SK-N-SH (cell line): ENCODE data around the gene TAS2R19.

ENCODE experiments used
- CTCF ChIP-seq: fragments of 200-600 bp; sonication (generic); IDR thresholded peaks from 2 replicates; pipeline ENCODE4 v1.6.1; 2017; ENCODE audit warnings: antibody characterized with exemption, mild to moderate bottlenecking, moderate library complexity
- EP300 ChIP-seq, 2 experiments: IDR thresholded peaks; 2 replicates each; pipeline versions ENCODE4 v1.4.0 to v1.6.1; 2012; ENCODE audit warnings: borderline replicate concordance in 1 of 2, low read depth in 1 of 2, low read length in 1 of 2
- IRF3 ChIP-seq: fragments of 150-350 bp; IDR thresholded peaks from 2 replicates; pipeline ENCODE4 v1.6.1; 2016; ENCODE audit warnings: mild to moderate bottlenecking, low read depth, low read length
- JUND ChIP-seq: IDR thresholded peaks from 2 replicates; pipeline ENCODE4 v1.4.0; 2012
- MAX ChIP-seq: IDR thresholded peaks from 2 replicates; pipeline ENCODE4 v1.4.0; 2012; ENCODE audit warnings: low read depth
- POLR2AphosphoS5 ChIP-seq: IDR thresholded peaks from 2 replicates; pipeline ENCODE4 v1.6.1; 2012; ENCODE audit warnings: low read depth, low read length
- RFX5 ChIP-seq: IDR thresholded peaks from 2 replicates; pipeline ENCODE4 v1.6.1; 2012; ENCODE audit warnings: mild to moderate bottlenecking, improper control_type of control experiment, low read length
- TAF1 ChIP-seq: IDR thresholded peaks from 2 replicates; pipeline ENCODE4 v1.6.1; 2012; ENCODE audit warnings: low read depth, mild to moderate bottlenecking, low read length, moderate library complexity, borderline replicate concordance
- ZBTB33 ChIP-seq: IDR thresholded peaks from 2 replicates; pipeline ENCODE4 v1.4.0; 2012; ENCODE audit warnings: low read depth, borderline replicate concordance

GRCh38 chr12:11039171-11039570 lies 16.8 kb upstream of the TAS2R19 start:
- TF ChIP-seq MAX (no peak), JUND (no peak), TAF1 (no peak), CTCF (no peak), RFX5 (no peak), EP300 (IDR thresholded peaks at IDR 0.05; ENCODE audit: borderline replicate concordance in 1 of 2, low read depth in 1 of 2, low read length in 1 of 2) (no peak), IRF3 (no peak), POLR2AphosphoS5 (no peak), ZBTB33 (no peak)
